ENCODE measurements around the gene NEU3. TPM values are rescaled to one million over a fixed set of nuclear protein-coding genes. Genes with fewer than 3 reads are reported as not detected.

NEU3 gene
- total RNA-seq, 1 donor from 2014 or later, result 10.8 TPM

DNA sequence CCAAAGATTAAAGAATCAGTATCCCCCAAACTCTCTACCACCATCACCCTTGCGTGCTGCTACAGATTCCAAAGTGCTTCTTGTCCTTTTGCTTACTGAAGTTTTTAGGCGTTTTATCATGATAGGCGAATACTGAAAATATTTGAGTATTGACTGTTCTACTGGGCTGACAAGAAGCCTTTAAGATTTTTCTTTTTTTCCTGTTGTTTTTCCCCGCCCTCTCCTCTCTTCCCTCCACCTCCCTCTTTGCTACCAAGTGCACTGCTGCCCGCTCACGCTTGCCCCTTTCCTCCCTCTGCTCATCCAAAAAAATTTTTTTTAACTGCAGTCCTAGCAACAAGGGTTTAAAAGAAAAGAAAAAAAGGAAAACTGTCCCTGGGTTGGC, 39.0 kb upstream of the NEU3 start:
- peaks cover 7% of the 10 kb centered on the region for H3K36me3 Mint-ChIP-seq
- no peaks in the 10 kb centered on the region for H3K27me3 Mint-ChIP-seq
- H3K9me3 Mint-ChIP-seq, result no peaks in the 10 kb centered on the region
- TF ChIP-seq, protein P1, sequence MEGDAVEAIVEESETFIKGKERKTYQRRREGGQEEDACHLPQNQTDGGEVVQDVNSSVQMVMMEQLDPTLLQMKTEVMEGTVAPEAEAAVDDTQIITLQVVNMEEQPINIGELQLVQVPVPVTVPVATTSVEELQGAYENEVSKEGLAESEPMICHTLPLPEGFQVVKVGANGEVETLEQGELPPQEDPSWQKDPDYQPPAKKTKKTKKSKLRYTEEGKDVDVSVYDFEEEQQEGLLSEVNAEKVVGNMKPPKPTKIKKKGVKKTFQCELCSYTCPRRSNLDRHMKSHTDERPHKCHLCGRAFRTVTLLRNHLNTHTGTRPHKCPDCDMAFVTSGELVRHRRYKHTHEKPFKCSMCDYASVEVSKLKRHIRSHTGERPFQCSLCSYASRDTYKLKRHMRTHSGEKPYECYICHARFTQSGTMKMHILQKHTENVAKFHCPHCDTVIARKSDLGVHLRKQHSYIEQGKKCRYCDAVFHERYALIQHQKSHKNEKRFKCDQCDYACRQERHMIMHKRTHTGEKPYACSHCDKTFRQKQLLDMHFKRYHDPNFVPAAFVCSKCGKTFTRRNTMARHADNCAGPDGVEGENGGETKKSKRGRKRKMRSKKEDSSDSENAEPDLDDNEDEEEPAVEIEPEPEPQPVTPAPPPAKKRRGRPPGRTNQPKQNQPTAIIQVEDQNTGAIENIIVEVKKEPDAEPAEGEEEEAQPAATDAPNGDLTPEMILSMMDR (conservative IDR thresholded peaks at IDR 0.05), result no peak
- peak overlapping the region; percentile 100 for H3K4me3 Mint-ChIP-seq
- peak overlapping the region; percentile 98 for H3K27ac Mint-ChIP-seq
- no peak for DNase-seq (ENCODE audit: extremely low spot score, unreplicated experiment)
- H3K4me1 Mint-ChIP-seq (ENCODE audit: unreplicated experiment), result peaks cover 24% of the 10 kb centered on the region

GRCh38 chr11:74950374-74950969, 38.3 kb upstream of the NEU3 start:
- no peaks in the 10 kb centered on the region for H3K9me3 Mint-ChIP-seq
- H3K27me3 Mint-ChIP-seq, result no peaks in the 10 kb centered on the region
- H3K27ac Mint-ChIP-seq, result peak overlapping the region; percentile 98
- H3K36me3 Mint-ChIP-seq, result peaks cover 7% of the 10 kb centered on the region
- DNase-seq (ENCODE audit: extremely low spot score, unreplicated experiment), result no peak
- H3K4me1 Mint-ChIP-seq (ENCODE audit: unreplicated experiment), result peaks cover 24% of the 10 kb centered on the region
- TF ChIP-seq, protein P1 (conservative IDR thresholded peaks at IDR 0.05), result no peak
- H3K4me3 Mint-ChIP-seq, result peak overlapping the region; percentile 100

DNA sequence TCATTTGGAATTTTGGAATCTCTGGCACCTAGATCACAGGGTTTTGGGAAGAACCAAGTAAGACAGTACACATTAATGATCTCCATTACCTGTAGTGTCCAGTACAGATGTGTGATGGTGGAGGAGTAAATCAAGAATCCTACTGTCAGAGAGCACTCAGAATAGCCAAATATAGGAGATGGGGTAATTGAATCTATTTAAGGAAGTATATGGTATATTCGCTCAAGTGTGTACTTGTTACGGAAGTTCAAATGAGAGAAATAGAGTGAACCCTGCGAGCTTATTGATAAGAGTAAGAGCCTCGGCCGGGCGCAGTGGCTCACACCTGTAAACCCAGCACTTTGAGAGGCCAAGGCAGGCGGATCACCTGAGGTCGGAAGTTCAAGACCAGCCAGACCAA, 37.5 kb upstream of the NEU3 start:
- H3K27ac Mint-ChIP-seq, result peak overlapping the region; percentile 98
- H3K4me3 Mint-ChIP-seq, result peak overlapping the region; percentile 100
- no peaks in the 10 kb centered on the region for H3K9me3 Mint-ChIP-seq

DNA sequence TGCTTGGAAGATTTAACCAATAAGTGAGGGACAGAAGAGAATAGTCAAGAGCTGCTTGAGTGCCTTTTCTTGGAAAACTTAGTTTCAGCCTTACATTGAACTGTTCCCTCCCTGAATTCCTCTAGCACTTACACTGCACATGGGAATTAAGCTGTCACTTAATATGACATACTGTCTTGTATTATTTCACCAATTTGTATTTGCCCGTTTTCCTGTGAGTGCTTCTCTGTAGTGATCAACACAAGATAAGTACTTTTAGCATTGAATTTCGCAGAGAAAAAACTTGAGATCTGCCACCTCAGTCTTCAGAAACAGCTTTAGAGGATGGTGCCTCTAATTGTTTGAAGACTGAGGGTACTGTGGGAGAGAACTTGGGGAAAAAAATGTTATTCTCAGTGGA, 36.0 kb upstream of the NEU3 start:
- Mint-ChIP-seq H3K4me3 (no peak overlapping the region), H3K27me3 (no peaks in the 10 kb centered on the region)

More for the DNA sequence above, 37.5 kb upstream of the NEU3 start:
- no peak for DNase-seq (ENCODE audit: extremely low spot score, unreplicated experiment)
- Mint-ChIP-seq H3K4me1 (ENCODE audit: unreplicated experiment) (peaks cover 28% of the 10 kb centered on the region), H3K36me3 (peaks cover 11% of the 10 kb centered on the region), H3K27me3 (no peaks in the 10 kb centered on the region)
- TF ChIP-seq, protein P1 (conservative IDR thresholded peaks at IDR 0.05), result no peak

DNA sequence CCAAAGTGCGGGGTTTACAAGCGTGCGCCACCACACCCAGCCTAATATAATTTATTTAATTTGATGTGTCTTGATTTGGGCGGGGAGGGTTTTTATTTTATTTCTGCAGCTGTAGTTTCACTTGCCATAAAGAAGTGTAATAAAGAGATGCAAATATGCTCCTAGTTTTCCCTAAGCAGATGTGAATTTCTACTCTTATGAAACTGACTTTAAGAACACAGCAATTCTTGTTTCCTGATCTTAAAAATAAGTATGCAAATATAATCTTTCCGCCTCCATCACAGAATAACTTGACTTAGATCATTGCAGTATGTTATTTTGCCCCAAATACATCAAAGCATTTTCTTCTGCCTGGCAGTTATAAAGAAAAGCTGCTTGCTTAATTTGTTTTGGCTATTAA, 35.3 kb upstream of the NEU3 start:
- H3K4me1 Mint-ChIP-seq (ENCODE audit: unreplicated experiment), result peaks cover 38% of the 10 kb centered on the region
- peaks cover 11% of the 10 kb centered on the region for H3K36me3 Mint-ChIP-seq
- no peak overlapping the region for H3K4me3 Mint-ChIP-seq
- H3K9me3 Mint-ChIP-seq, result no peaks in the 10 kb centered on the region
- no peak overlapping the region for H3K27ac Mint-ChIP-seq
- DNase-seq (ENCODE audit: extremely low spot score, unreplicated experiment), result no peak
- TF ChIP-seq, protein P1 (conservative IDR thresholded peaks at IDR 0.05), result no peak
- H3K27me3 Mint-ChIP-seq, result no peaks in the 10 kb centered on the region

More for the DNA sequence above, 36.0 kb upstream of the NEU3 start:
- no peak for DNase-seq (ENCODE audit: extremely low spot score, unreplicated experiment)
- peaks cover 34% of the 10 kb centered on the region for H3K4me1 Mint-ChIP-seq (ENCODE audit: unreplicated experiment)
- peaks cover 11% of the 10 kb centered on the region for H3K36me3 Mint-ChIP-seq
- H3K27ac Mint-ChIP-seq, result no peak overlapping the region
- H3K9me3 Mint-ChIP-seq, result no peaks in the 10 kb centered on the region
- TF ChIP-seq, protein P1 (conservative IDR thresholded peaks at IDR 0.05), result no peak
